Measurements from ENCODE around the gene REEP6. TPM values are rescaled to one million over a fixed set of nuclear protein-coding genes. Genes with fewer than 3 reads are reported as not detected.

The REEP6 gene
- total RNA-seq, 1 donor from 2014 or later, result 0.31 TPM

Other genes with a start within 250 kb of the REEP6 start
- gene ATP5F1D, start 249.4 kb upstream of the REEP6 start, total RNA-seq, result 11.9 TPM
- 15.3 TPM for gene MIDN, start 242.6 kb upstream of the REEP6 start, total RNA-seq
- gene CIRBP, start 221.8 kb upstream of the REEP6 start, total RNA-seq, result 598 TPM
- gene FAM174C, start 215.7 kb upstream of the REEP6 start, total RNA-seq, result 6.7 TPM
- 8.1 TPM for gene EFNA2, start 205.3 kb upstream of the REEP6 start, total RNA-seq
- gene NDUFS7, start 107.3 kb upstream of the REEP6 start, total RNA-seq, result 26.5 TPM
- gene GAMT, start 89.6 kb upstream of the REEP6 start, total RNA-seq, result 16.7 TPM
- 35.7 TPM for gene DAZAP1, start 83.6 kb upstream of the REEP6 start, total RNA-seq
- gene RPS15, start 52.8 kb upstream of the REEP6 start, total RNA-seq, result 252 TPM
- 141 TPM for gene APC2, start 41.1 kb upstream of the REEP6 start, total RNA-seq
- gene C19orf25, start 12.0 kb upstream of the REEP6 start, total RNA-seq, result 18.6 TPM
- 1.7 TPM for gene PCSK4, start 831 bp upstream of the REEP6 start, total RNA-seq
- not detected for gene ADAMTSL5, start 21.8 kb downstream of the REEP6 start, total RNA-seq
- gene PLK5, start 32.9 kb downstream of the REEP6 start, total RNA-seq, result not detected
- gene MEX3D, start 77.1 kb downstream of the REEP6 start, total RNA-seq, result 58.5 TPM
- gene MBD3, start 101.7 kb downstream of the REEP6 start, total RNA-seq, result 54.7 TPM
- 39.6 TPM for gene UQCR11, start 114.3 kb downstream of the REEP6 start, total RNA-seq
- gene TCF3, start 161.4 kb downstream of the REEP6 start, total RNA-seq, result 20.9 TPM